ENCODE measurements around the gene S100A12.
"Not testable (repeated sequence)": the region's sequence is repeated elsewhere in the genome, so short reads cannot be mapped to it uniquely, and the experiment has no call there.

Gene S100A12

DNA sequence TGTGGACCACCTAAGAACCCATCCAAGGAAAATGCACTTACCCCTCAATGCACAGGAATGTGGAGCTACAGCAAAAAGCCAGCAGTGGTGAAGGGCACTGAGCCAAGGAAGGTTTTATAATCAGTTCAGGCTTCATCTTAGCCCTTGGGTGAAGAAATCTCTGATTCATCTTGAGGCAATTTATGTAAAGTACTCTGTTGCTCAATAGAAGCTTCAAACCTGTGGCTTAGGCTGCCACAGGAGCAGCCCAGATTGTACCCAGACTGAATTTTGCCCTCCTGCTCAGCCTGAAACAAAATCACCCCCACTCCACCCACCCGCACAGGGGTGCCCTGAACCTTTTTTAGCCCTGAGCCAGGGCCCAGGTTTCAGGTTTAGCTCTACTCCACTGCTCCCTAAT is at the start of gene S100A12:
TSS of gene S100A12 (minus strand) at position 111 of the 400 bp plus-strand sequence. CDS start 1,029 bp downstream, outside the sequence.
- FAIRE-seq = no peak

GRCh38 chr1:153422450-153423068 is 47.1 kb upstream of the S100A12 start:
- peak; percentile 72 for FAIRE-seq

DNA sequence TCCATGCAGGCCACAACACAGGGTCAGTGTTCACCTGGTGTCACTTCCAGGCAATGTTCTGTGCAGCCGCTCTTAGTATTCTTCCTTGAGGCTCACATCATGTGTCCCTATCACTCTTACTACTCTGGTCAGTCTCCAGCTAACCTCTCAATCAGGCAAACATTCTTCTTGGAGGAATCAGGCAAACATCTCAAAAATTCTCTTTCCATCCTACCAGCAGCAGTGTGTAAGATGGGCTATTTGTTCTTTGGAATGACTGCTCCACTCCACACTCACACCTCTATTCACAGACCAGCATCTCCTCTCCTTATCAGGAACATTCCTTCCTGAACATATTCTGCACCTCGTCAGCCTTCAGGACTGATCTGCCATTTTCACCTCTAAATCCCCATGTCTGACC is 44.9 kb upstream of the S100A12 start:
- FAIRE-seq = no peak

GRCh38 chr1:153419436-153419793 is 44.0 kb upstream of the S100A12 start:
- not testable (repeated sequence) for FAIRE-seq

DNA sequence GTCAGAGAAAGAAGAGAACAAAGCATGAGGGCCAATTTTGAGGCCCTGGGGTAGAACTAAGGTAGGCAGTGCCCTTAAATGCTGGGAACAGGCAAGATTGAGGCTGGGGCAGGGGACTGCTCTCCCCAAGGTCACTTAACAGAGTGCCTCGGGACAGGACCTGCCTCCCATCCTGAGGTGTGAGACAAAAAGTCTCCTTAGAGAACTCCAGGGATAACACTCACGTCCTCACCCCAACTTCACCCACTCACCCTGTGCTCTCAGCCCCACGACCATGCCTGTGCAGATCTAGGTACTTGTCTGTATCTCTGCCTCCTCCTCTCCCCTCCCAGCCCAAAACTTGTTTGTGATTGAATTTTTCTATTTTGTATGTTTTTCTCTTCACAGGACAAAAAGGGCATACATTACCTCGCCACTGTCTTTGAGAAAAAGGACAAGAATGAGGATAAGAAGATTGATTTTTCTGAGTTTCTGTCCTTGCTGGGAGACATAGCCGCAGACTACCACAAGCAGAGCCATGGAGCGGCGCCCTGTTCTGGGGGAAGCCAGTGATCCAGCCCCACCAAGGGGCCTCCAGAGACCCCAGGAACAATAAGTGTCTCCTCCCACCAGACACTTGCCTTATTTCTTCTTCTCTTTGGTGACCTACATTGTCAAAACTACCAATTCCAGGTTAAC is 43.5 kb upstream of the S100A12 start:
- not testable (repeated sequence) for FAIRE-seq

DNA sequence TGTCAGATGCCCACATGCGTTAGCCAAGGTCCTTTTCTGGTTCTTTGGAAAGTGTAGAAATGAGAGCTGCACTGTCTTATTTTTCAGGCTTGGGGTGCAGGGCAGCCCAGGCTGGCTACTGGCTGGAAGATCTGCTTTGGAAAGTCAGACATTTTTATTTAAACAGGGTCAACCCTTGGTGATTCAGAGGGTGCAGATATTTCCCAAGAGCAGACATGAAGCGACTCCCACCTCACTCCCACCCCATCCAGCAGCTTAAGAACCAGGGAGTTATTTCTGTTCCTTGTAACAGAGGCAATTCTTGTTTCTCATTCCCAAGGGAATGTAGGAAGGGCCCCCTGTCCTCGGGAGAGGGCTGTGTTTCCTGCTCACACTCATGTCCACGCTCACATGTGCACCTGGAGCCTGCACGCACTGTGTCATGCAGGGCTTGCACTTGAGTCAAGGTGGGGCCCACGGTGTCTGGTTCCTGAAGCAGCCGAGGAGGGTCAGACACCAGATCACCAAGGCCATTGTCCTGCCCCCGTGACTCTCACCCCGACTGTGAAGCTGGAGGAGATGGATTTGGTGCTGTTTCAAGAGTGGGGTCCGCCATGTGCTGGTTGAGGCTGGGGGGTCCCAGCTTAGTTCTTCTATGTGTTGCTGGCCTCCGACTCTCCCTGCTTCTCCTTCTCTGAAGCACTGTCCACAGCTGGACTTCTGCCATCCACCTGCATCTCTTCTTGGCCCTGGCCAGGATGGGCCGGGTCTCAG is 41.9 kb upstream of the S100A12 start:
- FAIRE-seq = no peak

DNA sequence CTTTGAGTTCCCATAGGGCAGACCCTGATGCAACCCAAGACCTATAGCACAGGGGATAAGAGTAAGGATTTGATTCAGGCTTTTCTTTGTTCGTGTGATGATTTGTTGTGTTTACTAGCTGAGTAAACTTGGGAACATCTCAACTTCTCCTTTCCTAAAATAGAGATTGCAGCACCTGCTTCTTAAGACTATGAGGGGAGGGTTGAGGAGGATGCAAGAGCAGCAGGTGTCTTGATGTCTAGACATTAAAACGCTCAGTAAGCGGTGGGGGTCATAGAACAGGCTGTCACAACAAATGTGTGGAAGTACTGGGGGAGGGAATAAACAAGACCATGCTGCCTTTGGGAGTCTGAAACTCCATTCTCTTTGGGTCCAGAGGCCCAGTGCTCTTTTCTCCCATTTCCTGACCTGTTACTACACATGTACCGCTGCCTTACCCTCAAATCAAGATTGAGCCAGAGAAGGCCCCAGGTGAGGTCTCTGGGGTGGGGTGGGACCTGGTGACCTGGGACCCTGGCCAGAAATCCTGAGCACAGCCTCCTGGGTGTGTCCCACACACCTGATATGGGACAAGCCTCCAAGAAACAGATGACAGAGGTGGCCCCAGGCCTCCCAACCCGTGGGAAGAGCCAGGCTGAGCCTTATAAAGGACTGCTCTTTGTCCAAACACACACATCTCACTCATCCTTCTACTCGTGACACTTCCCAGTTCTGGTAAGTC is 40.6 kb upstream of the S100A12 start, which contains the start of gene S100A7A:
TSS of gene S100A7A (plus strand) at position 671 of the 721 bp plus-strand sequence. CDS start 1,563 bp downstream, outside the sequence.
- no peak for FAIRE-seq

- not testable (repeated sequence) for FAIRE-seq
Observed at GRCh38 chr1:153413961-153414360, 38.5 kb upstream of the S100A12 start.

DNA sequence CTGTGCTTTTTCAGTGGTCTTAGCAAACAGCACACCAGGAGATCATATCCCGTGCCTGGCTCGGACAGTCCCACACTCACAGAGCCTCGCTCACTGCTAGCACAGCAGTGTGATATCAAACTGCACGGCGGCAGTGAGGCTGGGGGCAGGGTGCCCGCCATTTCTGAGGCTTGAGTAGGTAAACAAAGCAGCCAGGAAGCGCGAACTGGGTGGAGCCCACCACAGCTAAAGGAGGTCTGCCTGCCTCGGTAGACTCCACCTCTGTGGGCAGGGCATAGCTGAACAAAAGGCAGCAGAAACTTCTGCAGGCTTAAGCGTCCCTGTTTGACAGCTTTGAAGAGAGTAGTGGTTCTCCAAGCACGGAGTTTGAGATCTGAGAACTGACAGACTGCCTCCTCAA is 31.9 kb upstream of the S100A12 start:
- FAIRE-seq = not testable (repeated sequence)

GRCh38 chr1:153405825-153406599 is 30.6 kb upstream of the S100A12 start:
- not testable (repeated sequence) for FAIRE-seq

DNA sequence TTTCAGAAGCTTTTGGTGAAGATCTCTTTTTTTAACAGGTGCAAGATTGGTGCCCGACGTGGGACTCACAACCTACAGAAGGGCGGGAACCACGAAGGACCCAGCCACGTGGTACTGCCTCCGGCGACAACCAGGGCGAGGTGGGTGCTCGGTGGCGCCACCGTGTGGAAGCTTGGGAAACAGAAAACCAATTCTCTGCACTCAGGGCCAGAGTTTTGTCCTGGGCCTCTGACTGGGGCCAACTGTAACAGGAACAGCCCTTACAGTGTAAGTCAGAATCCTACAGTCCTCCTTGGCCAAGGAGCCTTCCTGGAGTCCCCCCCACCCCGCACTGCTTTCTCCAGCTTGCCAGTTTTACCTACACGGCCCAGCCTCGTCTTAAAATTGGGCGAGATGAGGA is 29.3 kb upstream of the S100A12 start:
- FAIRE-seq = no peak

- FAIRE-seq = no peak
Observed at GRCh38 chr1:153404086-153404635, 28.7 kb upstream of the S100A12 start.

GRCh38 chr1:153403421-153404085 is 28.1 kb upstream of the S100A12 start:
- FAIRE-seq = no peak

DNA sequence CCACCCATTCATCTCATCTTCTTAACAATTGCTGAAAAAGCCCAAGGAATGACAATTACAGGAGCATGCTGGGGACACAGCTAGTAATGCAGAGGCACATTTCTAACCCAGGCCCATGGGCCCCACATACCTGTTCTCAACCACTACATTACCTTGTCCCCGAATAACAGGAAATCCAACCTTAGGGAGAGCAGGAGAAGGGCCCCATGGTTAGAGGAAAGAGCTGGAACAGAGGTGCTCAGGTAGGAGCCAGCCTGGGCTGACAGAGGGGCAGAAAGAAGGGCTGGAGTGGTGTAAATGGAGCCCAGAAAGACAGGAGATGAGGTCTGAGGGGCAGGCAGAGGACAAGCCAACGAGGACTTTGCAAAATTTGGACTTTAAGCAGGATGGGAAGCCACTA is 26.8 kb upstream of the S100A12 start:
- FAIRE-seq = no peak

DNA sequence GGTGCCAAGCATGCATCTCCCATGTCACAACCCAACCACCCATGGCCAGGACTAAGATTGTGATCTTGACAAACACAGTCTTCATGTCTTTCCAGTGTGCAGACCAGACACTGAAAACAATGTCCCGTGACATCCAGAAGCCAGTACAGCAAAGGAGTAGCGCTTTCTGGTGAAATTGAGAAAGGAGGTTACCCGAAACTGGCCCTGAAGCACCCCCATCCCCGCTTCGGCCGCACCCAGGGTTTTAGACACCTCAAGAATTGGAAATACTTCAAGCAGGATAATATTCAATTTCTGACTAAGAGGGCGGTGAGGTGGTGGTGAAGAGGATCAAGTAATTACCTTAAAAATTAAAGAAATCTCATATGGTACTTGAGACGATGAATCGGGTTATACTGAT is 26.0 kb upstream of the S100A12 start:
- no peak for FAIRE-seq

DNA sequence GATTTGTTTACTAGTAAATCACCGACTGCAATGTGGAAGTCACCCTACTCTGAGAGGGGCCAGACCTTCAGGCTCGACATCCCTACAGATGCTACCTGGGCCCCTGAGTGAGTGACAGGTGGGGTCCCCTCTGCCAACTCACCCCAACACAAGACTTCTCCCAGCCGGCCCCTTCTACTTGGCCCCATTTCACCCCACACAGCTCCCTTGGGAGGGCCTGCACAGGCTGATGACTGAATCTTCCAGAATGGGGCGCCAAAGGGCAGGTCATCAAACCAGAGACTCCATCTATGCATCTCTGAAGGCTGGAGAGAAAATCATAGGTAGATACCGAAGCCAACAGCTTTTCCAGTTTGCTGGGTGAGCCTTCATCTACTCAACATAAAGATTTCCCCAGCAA is 24.8 kb upstream of the S100A12 start:
- no peak for FAIRE-seq

DNA sequence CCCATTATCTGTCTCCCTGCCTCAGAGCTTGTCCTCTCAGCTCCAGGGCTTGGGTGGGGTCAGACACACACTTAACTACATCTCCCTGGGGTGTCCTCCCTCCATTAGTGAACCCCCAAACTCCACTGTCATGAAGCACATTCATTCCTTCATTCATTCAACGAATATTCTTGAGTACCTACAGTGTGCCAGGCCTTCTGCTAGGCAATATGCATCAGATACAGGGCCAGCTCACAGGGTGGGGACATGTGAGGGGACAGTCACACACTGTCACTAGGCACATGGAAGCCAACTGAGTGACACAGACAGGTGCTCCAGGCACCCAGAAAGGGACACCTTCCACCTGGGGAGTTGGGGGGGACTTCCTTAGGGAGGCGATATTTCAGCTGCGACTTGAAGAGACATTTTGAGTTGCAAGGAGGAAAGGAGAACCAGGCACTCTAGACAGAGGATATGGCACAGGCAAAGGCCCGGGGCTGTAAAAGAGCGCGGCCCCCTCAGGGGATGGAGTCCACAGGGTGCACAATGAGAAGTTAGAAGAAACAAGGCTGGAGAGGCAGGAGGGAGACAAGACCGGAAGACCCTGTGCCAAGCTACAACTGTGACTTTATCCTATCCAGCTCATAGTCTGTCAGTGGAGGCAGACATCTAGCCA is 24.1 kb upstream of the S100A12 start:
- FAIRE-seq = no peak

DNA sequence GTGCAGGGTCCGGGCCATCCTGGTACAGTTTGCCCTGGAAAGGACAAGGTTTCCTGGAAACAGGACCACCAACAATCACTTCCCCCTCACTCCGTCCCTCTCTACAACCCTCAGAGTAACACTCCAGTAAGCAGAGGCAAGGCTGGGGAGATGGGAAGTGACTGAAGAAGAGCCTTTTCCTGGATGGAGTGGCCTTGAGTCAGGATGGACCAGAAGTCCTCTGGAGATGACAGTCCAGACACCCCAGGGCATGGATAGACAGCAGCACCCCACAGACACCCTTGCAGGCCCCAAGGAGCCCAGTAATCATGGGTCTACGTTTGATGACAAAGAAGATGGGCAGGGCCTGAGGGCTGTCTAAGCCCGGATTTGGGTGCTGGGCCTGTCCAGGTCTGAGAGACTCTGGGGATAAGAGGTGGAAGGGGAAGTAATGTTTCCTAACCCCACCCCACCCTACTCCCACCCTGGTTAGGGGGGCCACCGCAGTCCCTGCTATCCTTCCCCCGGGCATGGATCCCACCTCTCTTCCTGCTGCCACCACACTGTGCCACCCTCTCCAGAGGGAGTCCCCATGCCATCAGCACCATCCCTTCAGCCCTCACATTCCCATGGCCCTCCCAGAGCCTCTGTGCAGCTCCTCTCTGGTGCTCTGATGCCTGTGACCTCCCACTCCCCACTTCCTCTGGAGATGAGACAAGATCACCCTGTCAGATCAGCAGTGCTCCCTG is 22.7 kb upstream of the S100A12 start:
- no peak for FAIRE-seq

GRCh38 chr1:153397051-153397923 is 21.9 kb upstream of the S100A12 start:
- no peak for FAIRE-seq

All from endometrium (tissue), 2 donors.